Fibroblast of skin of left biceps (primary cell): ENCODE data around the gene TCF7.

Experiments used
- DNase-seq, 2 experiments: peaks; one replicate each; pipeline ENCODE4 v3.0.0-alpha.2; 2013; ENCODE audit warnings: low read depth in 2 of 2

Gene TCF7

GRCh38 chr5:134131165-134131564, 16.7 kb downstream of the TCF7 start:
- no peak for DNase-seq

GRCh38 chr5:134131578-134132350, 17.3 kb downstream of the TCF7 start:
- DNase-seq = no peak

GRCh38 chr5:134132372-134133187, 18.1 kb downstream of the TCF7 start:
- no peak for DNase-seq

GRCh38 chr5:134133188-134133994, 18.9 kb downstream of the TCF7 start:
- no peak for DNase-seq

- DNase-seq = no peak
These were observed 19.6 kb downstream of the TCF7 start for GRCh38 chr5:134133995-134134541.

GRCh38 chr5:134135091-134135655, 20.7 kb downstream of the TCF7 start:
- DNase-seq = no peak

GRCh38 chr5:134136221-134136631, 21.7 kb downstream of the TCF7 start:
- no peak for DNase-seq

GRCh38 chr5:134136771-134137170, 22.3 kb downstream of the TCF7 start:
- DNase-seq = no peak

GRCh38 chr5:134138416-134139376, 24.2 kb downstream of the TCF7 start:
- DNase-seq = no peak

- DNase-seq = no peak
These were observed 24.9 kb downstream of the TCF7 start for GRCh38 chr5:134139377-134139851.

GRCh38 chr5:134139891-134140469, 25.5 kb downstream of the TCF7 start:
- DNase-seq = no peak

GRCh38 chr5:134140530-134141201, 26.2 kb downstream of the TCF7 start:
- DNase-seq = peak; percentile 24 to 26

GRCh38 chr5:134141331-134142050, 27.0 kb downstream of the TCF7 start:
- DNase-seq = no peak

- no peak for DNase-seq
These were observed 27.6 kb downstream of the TCF7 start for GRCh38 chr5:134142052-134142451.

GRCh38 chr5:134142806-134143205, 28.3 kb downstream of the TCF7 start:
- DNase-seq = no peak

- no peak for DNase-seq
These were observed 28.9 kb downstream of the TCF7 start for GRCh38 chr5:134143431-134143830.

- no peak for DNase-seq
These were observed 29.8 kb downstream of the TCF7 start for GRCh38 chr5:134143944-134144941.
